HFFc6 (cell line): Measurements from ENCODE around the gene SLC25A1. TPM values are rescaled to one million over a fixed set of nuclear protein-coding genes. Genes with fewer than 3 reads are reported as not detected.

ENCODE experiments used
- DNase-seq: peaks from one replicate; pipeline ENCODE4 v3.0.0-alpha.2; 2018
- H3K27ac Mint-ChIP-seq: 2 replicates; pipeline ENCODE4 v1.8.0; 2020; ENCODE audit warnings: mild to moderate bottlenecking, mixed read lengths
- H3K27me3 Mint-ChIP-seq: 2 replicates; pipeline ENCODE4 v1.8.0; 2021; ENCODE audit warnings: mild to moderate bottlenecking, moderate library complexity, mixed read lengths; ENCODE audit not compliant: insufficient read depth
- H3K36me3 Mint-ChIP-seq: 2 replicates; pipeline ENCODE4 v1.8.0; 2021; ENCODE audit warnings: low read depth, mixed read lengths
- H3K4me1 Mint-ChIP-seq: 2 replicates; pipeline ENCODE4 v1.8.0; 2020; ENCODE audit warnings: low read depth, mixed read lengths
- H3K4me3 Mint-ChIP-seq: 2 replicates; pipeline ENCODE4 v1.8.0; 2020; ENCODE audit warnings: mild to moderate bottlenecking, moderate library complexity, mixed read lengths
- H3K9me3 Mint-ChIP-seq: 2 replicates; pipeline ENCODE4 v1.8.0; 2020; ENCODE audit warnings: mild to moderate bottlenecking, mixed read lengths
- total RNA-seq, 6 experiments: library from RNA; stranded (reverse); fragmentation: NEBNext Ultra II Directional; extraction: Animal tissue kit (Norgen Biotek cat#: 25700); gene quantifications; 2 replicates in 1 of 6; 3 replicates in 5 of 6; pipeline ENCODE4 v1.2.3, GENCODE V29; 2021
- TF ChIP-seq, protein P1 (sequence below): fragments of 200-600 bp; sonication (generic); IDR thresholded peaks from 2 replicates; pipeline ENCODE4 v1.5.0; 2021; ENCODE audit warnings: antibody characterized with exemption, mild to moderate bottlenecking

Gene SLC25A1
- total RNA-seq, 6 experiments from 2014 or later, result 102 to 124 (median 108) TPM

- H3K4me3 Mint-ChIP-seq, result peak overlapping the region; percentile 53; the same call in 1 of the 2 replicates
- no peaks in the 10 kb centered on the region for H3K36me3 Mint-ChIP-seq
- peaks cover 2% of the 10 kb centered on the region for H3K27me3 Mint-ChIP-seq
- peak overlapping the region; percentile 92 for H3K27ac Mint-ChIP-seq
- no peak for DNase-seq
- TF ChIP-seq, protein P1, sequence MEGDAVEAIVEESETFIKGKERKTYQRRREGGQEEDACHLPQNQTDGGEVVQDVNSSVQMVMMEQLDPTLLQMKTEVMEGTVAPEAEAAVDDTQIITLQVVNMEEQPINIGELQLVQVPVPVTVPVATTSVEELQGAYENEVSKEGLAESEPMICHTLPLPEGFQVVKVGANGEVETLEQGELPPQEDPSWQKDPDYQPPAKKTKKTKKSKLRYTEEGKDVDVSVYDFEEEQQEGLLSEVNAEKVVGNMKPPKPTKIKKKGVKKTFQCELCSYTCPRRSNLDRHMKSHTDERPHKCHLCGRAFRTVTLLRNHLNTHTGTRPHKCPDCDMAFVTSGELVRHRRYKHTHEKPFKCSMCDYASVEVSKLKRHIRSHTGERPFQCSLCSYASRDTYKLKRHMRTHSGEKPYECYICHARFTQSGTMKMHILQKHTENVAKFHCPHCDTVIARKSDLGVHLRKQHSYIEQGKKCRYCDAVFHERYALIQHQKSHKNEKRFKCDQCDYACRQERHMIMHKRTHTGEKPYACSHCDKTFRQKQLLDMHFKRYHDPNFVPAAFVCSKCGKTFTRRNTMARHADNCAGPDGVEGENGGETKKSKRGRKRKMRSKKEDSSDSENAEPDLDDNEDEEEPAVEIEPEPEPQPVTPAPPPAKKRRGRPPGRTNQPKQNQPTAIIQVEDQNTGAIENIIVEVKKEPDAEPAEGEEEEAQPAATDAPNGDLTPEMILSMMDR, result no peak
- H3K4me1 Mint-ChIP-seq, result peaks cover 11% of the 10 kb centered on the region
- H3K9me3 Mint-ChIP-seq, result no peaks in the 10 kb centered on the region
These were observed 5.9 kb upstream of the SLC25A1 start for GRCh38 chr22:19184276-19184997.

DNA sequence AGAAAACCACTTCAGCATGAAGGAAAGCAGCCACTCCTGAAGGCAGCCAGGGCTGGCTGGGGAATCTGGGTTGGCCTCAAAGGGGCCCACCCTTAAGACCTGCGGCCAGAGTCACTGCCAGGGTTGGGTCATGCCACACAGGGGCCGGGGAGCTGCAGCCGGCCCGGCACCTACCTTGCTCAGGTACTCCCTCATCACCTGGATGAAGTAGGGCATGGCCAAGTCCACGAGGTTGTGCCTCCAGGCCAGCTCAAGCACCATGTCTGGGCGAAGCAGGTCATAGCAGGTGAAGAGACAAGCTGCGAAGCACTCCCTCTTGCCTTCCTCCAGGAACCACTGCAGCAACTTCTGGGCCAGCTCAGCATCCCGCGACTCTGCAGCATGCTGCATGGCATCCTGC is 4.7 kb upstream of the SLC25A1 start:
- DNase-seq, result no peak
- Mint-ChIP-seq H3K4me3 (no peak overlapping the region), H3K27me3 (peaks cover 2% of the 10 kb centered on the region), H3K9me3 (no peaks in the 10 kb centered on the region), H3K27ac (no peak overlapping the region), H3K4me1 (peaks cover 15% of the 10 kb centered on the region), H3K36me3 (no peaks in the 10 kb centered on the region)
- TF ChIP-seq, protein P1, result no peak

DNA sequence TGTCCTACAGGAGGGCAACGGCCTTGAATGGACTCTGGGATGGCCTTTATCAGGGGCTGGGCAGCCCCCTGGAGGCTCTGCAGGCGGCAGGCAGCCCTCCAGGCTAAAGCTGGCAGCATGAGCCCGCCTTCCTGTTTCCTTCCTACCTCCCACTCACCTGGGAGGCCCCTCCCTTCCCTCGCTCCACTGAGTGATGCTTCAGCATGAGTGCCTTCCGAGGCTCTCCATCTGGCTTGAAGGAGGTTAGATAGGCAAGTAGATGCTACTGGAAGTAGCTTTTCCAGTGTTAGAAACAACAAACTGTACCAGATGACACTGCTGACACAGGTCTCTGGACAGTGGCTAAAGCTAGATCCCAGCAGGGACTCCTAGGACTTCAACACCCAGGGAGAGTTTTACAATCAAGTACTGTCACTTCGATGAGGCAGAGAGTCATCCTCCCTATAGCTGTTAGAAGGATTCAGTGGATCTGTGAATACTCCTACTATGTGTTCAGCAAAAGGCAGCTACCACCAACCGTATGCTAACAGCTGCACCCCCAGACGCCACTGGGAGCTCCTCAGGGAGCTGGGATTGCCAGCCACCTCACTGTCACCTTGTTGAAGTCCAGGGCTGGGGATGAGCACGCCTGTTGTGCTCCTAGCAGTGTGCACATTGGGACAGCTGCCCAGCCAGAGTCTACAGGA is 4.1 kb upstream of the SLC25A1 start:
- peaks cover 15% of the 10 kb centered on the region for H3K4me1 Mint-ChIP-seq
- peaks cover 2% of the 10 kb centered on the region for H3K27me3 Mint-ChIP-seq
- no peak for DNase-seq
- TF ChIP-seq, protein P1, result no peak
- H3K27ac Mint-ChIP-seq, result no peak overlapping the region
- no peaks in the 10 kb centered on the region for H3K36me3 Mint-ChIP-seq
- H3K9me3 Mint-ChIP-seq, result no peaks in the 10 kb centered on the region
- no peak overlapping the region for H3K4me3 Mint-ChIP-seq

DNA sequence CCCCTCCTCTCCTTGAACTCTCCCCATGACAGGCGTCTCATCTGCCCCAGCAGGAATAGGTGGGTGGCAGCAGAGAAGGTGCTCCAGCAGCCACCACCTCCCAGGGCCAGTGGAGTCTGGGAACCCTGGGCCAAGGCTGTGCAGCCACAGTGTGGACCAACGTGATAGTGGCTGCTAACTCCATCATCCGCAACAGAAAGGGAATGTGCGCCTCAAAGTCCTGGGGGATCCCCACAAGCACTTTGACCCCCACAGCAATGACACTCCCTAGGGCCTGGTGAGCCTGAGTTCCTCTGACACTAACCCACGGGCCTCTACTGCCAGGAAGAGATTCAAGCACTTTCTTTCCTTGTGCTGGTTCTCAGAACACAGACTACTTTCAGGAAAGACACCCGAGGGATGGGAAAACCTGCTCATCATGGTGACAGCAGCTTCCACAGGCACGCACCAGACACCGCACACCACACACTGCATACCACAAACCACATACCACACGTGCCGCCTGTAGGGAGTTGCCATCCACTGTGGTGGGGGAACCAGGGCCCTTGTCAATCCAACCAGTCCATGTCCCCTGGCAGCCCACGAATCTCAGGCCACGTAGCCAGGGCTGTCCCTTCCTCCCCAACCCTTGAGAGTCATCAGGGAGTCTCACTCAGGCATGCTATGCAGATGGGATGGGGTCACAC is 3.4 kb upstream of the SLC25A1 start:
- Mint-ChIP-seq H3K36me3 (no peaks in the 10 kb centered on the region), H3K27ac (no peak overlapping the region), H3K4me3 (no peak overlapping the region), H3K4me1 (peaks cover 18% of the 10 kb centered on the region), H3K9me3 (no peaks in the 10 kb centered on the region), H3K27me3 (peaks cover 2% of the 10 kb centered on the region)
- no peak for DNase-seq
- TF ChIP-seq, protein P1, result no peak

DNA sequence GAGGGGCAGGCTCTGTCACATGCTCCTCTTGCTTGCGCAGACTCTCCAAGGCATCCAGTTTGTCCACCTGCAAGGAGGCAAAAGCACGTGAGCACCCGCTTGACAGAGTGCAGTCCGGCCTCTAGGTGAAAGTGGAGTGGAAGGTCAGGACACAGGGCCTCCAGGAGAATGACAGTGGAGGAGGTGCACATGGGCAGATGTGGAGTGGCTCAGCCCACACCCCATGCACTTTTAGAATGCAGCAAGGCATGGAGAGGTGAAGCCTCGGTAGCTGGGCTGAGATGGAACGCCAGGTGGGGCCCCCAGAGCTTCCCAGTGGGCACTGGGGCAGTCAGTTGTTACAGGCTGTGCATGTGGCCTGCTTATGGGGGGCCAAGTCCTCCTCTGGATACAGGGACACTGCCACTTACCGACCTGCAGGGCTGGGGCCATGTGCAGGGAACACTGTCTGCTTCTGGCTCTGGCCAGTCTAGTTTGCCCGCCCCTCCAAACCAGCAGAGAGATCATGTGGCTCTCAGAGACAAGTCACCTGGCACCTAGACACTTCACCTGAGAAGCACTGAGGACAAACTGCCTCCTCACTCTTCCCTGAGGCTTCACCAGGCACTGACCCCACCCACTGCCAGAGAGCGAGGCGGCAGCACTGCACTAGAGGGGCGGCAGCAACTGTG is 2.3 kb upstream of the SLC25A1 start:
- TF ChIP-seq, protein P1, result no peak
- Mint-ChIP-seq H3K4me1 (peaks cover 24% of the 10 kb centered on the region), H3K4me3 (no peak overlapping the region), H3K27ac (no peak overlapping the region), H3K36me3 (no peaks in the 10 kb centered on the region), H3K9me3 (no peaks in the 10 kb centered on the region), H3K27me3 (peaks cover 4% of the 10 kb centered on the region; the same call in 1 of the 2 replicates)
- no peak for DNase-seq
